ENCODE measurements around the gene CATSPERB. TPM values are rescaled to one million over a fixed set of nuclear protein-coding genes. Genes with fewer than 3 reads are reported as not detected.
"Not testable (repeated sequence)": the region's sequence is repeated elsewhere in the genome, so short reads cannot be mapped to it uniquely, and the experiment has no call there.

CATSPERB gene
- total RNA-seq: not detected in 2 replicates

- no peak for DNase-seq (ENCODE audit: extremely low read depth, low read depth, low spot score)
These were observed at the start of gene CATSPERB for GRCh38 chr14:91731986-91732385. Gene CATSPERB, minus strand, starts transcription at chr14:91732086. Its CDS starts 2,607 bp downstream, at chr14:91729479.

DNA sequence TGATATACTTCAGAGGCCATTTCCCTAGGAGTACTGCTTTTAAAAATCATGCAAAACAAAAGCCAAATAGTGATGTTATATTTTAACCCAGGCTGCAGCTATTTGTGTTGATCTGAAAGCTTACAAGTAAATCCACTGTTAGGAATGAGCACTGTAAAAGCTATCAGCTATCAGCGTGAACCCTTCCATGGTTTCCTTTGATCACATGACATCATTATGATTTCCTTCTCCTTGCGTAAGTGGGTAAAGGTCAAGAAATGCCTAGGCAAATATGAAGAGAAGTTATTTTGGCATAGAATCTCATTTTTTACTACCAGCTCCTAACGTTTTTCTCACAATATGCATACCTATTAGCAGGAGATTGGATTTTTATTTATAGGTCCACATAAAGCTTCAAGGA lies 48.6 kb upstream of the CATSPERB start:
- no peak for DNase-seq (ENCODE audit: extremely low read depth, low read depth, low spot score)

GRCh38 chr14:91778217-91778616 lies 46.3 kb upstream of the CATSPERB start:
- DNase-seq (ENCODE audit: extremely low read depth, low read depth, low spot score): no peak

DNA sequence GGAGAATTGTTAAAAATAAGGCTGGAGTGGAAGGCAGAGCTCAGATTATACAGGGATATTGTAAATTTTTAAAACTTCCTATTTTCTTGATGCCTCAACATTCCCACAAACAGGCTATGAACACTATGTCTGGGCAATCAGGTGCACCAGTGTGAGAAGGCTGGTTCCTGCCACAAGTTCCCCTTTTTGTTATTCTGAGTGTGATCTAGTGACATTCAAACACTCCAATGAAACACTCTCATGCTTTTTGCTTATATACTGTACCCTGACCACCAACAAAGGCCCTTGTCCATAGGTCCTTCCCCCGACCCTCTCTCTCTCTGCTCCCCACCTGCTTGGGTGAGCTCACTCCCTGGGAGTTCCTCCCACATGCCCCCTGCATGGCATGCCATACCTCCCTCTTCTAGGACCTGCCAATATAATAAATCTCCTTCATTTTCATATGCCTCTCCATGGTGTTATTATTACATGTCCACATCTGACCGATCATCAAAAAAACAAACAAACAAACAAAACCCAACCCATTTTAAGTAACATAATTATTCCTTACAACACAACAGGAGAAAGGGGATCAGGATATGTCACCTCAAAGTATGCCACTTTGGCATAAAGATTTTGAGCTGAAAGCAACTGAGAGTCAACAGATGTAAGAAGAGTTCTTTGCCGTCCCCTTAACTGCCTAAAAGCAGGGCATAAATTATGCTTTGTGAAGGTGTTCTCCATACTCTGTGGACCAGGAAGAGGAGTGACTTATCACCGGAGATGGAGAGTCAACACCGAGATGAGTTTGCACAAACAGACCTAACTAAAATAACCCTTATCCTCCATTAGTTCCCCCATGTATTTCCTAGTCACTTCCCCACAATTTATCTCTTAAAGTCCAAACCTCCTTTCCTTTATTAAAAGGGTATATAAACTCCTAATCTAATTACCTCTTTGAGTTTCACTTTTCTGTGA lies 42.5 kb upstream of the CATSPERB start:
- DNase-seq (ENCODE audit: extremely low read depth, low read depth, low spot score): no peak

DNA sequence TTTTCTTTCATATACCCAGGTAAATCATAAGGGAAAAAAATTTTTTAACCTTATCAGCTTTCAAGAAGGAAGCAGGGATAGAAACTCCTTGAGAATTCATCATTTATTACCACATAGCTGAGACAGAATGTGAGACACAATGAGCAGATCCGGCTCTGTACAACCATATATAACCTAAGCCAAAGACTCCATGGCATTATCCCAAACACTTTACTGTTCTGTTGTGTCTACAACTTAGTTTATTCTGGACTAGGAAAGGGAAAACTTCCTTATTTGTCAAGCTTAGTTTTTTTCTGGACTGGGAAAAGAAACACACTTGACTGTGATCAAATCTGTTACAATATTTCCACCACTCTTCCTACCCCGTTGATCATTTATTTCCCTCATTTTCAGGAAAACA lies 38.3 kb upstream of the CATSPERB start:
- DNase-seq (ENCODE audit: extremely low read depth, low read depth, low spot score): no peak

DNA sequence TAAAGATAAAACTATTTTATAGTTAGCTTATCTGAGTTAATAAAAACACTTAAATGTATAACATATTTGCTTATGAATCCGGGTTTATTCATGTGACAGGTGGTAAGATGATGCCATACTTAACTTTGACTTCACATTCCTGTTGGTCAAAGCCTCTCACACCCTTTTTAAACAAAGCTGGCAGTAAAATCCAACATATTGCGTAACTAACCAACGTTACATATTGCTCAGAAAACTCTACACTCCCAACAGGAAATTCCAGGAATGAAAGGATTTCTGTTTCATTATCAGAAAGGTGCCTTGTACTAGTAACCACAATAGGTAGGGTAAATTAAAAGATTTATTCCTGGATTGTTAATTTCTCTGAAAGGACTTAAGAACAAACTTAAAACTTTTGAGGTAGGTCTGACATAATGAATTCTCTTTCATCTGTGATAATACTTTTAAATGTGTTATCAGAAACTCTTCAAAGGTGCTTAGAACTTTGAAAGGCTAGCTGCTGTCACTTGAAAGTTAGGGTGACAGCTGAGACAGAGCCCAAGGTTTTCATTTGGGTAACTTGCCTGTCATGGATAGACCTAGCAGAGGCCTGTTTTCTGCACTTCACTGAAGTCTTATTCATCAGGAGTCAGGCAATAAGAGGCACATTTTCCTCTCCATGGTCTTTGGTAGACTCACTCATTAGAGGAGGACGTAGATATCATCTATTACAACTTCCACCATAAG lies 23.8 kb upstream of the CATSPERB start:
- DNase-seq (ENCODE audit: extremely low read depth, low read depth, low spot score): no peak

- no peak for DNase-seq (ENCODE audit: extremely low read depth, low read depth, low spot score)
These were observed 22.9 kb upstream of the CATSPERB start for GRCh38 chr14:91754819-91755218.

GRCh38 chr14:91754185-91754584 lies 22.3 kb upstream of the CATSPERB start:
- no peak for DNase-seq (ENCODE audit: extremely low read depth, low read depth, low spot score)

- no peak for DNase-seq (ENCODE audit: extremely low read depth, low read depth, low spot score)
These were observed 21.7 kb upstream of the CATSPERB start for GRCh38 chr14:91753501-91754128.

DNA sequence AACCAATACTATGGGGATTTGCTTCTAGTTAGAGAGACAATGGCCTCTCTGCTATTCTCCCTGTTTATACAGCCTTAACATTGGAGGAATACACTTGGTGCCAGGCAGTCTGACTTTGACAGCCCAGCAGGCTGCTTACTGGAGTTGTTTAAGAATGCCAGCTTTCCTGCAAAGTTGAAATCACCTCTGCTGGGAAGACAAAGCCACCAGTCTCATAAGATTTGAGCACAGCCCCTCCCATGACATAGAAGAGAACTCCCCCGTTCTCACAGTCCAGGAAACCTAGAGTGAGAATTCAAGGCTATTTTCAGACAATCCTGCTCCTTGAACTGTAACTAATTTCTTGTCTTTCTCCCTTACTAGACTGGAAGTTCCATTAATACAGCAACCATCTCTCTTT lies 21.1 kb upstream of the CATSPERB start:
- DNase-seq (ENCODE audit: extremely low read depth, low read depth, low spot score): no peak

DNA sequence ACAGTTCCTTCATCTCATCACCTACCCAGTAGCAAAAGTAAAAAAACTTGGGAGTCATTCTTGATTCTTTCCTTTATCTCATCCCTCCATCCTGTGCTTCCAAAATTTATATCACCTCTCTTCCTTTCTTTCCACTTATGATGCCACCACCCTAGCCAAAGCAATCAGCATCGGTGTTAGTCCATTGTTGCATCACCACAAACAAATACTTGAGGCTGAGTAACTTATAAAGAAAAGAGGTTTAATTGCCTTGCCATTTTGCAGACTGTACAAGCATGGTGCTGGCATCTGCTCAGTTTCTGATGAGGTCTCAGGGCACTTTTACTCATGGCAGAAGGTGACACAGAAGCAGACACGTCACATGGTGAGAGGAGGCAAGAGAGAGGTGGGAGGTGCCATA lies 19.8 kb upstream of the CATSPERB start:
- no peak for DNase-seq (ENCODE audit: extremely low read depth, low read depth, low spot score)

DNA sequence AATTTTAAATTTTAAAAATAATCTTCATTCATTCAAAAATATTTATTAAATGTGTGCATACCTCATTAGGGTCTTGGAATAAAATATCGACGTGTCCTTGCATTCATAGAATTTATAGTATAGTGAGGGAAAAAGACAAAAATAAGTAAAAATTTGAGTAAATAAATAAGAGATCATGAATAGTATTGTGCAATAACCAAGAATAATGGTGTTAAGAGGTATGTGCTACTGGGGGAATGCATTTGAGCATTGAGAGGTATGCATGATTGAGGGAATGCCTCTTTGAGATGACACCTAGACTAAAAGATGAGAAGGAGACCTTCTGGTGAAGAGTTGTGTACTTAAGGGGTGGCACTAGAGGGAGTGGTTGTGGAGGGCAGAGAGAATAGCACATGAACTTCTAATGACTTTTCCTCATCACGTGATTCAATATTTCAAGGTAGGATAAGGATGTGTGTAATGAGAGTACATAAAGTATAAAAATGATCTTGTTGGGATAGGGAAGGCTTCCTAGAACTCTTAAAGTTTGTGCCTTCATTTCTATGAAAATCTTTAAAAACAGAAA lies 18.8 kb upstream of the CATSPERB start:
- no peak for DNase-seq (ENCODE audit: extremely low read depth, low read depth, low spot score)

GRCh38 chr14:91749868-91750267 lies 18.0 kb upstream of the CATSPERB start:
- no peak for DNase-seq (ENCODE audit: extremely low read depth, low read depth, low spot score)

- no peak for DNase-seq (ENCODE audit: extremely low read depth, low read depth, low spot score)
These were observed 16.2 kb upstream of the CATSPERB start for GRCh38 chr14:91748049-91748448.

DNA sequence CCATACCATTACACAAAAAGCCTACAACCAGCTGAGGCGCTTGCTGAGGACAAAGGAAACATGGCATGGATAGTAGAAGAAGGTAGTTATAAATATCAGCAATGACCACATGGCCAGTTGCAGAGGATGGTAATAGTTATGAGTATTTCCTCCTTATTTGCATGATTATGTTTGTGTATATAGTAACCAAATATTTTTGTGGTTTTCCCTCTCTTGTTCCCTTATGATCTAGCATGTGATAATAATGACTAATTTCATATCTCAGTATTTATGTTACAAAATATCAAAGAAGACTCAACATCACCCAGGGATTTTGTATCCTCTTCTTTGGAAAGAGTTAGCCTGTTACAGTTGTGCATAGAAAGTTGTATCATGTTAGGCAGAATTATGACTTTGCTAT lies 13.5 kb upstream of the CATSPERB start:
- DNase-seq (ENCODE audit: extremely low read depth, low read depth, low spot score): no peak

- no peak for DNase-seq (ENCODE audit: extremely low read depth, low read depth, low spot score)
These were observed 12.2 kb upstream of the CATSPERB start for GRCh38 chr14:91744068-91744480.

DNA sequence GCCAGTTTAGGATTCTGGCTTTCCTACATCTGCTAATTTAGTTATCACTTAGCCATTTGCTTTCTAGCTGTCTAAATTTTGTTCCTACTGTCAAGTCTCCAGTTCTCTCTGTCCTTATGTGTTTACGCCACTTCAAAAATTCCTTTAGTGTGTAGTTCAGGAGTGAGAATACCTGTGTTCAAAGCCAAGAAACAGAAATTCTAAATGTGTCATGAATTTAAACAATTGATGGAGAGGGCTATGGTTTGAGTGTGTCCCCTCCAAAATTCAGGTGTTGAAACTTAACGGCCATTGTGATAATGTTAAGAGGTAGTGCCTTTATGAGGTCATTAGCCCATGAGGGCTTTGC lies 11.4 kb upstream of the CATSPERB start:
- no peak for DNase-seq (ENCODE audit: extremely low read depth, low read depth, low spot score)

GRCh38 chr14:91742621-91743304 lies 10.9 kb upstream of the CATSPERB start:
- no peak for DNase-seq (ENCODE audit: extremely low read depth, low read depth, low spot score)

DNA sequence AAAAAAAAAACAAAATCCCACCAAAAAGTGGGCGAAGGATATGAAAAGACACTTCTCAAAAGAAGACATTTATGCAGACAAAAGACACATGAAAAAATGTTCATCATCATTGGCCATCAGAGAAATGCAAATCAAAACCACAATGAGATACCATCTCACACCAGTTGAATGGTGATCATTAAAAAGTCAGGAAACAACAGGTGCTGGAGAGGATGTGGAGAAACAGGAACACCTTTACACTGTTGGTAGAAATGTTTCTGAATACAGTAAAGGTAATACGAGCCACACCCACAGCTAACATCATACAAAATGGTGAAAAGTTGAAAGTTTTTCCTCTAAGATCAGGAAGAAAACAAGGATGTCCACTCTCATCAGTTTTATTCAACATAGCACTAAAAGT lies 8.0 kb upstream of the CATSPERB start:
- DNase-seq (ENCODE audit: extremely low read depth, low read depth, low spot score): not testable (repeated sequence)

DNA sequence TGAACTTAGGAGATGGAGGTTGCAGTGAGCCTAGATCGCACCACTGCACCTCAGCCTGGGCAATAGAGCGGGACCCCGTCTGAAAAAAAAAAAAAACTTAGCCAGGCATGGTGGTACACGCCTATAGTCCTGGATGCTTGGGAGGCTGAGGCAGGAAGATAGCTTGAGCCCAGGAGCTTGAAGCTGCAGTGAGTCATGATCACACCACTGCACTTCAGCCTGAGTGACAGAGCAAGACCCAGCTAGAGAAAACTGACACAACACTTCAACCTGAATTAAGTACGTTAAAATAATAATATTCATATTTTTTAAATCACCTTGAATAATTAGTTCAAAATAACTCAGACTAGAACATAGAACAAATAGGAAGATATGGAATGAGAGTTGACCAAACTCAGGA lies 5.7 kb upstream of the CATSPERB start:
- DNase-seq (ENCODE audit: extremely low read depth, low read depth, low spot score): no peak

Data from glomerular endothelial cell (primary cell).